Sigmoid colon (tissue), 4 donors: ENCODE data around the gene TMPRSS5.

Experiments used
- EP300 ChIP-seq, 4 donors: sonication (generic); formaldehyde crosslinking; IDR thresholded peaks; one replicate each; pipeline ENCODE4 v1.6.1; 2017; ENCODE audit warnings: antibody characterized with exemption in 4 of 4
- POLR2A ChIP-seq, 2 donors: fragments of 450-650 bp; IDR thresholded peaks; one replicate each; pipeline ENCODE4 v1.6.1; 2016; ENCODE audit warnings: antibody characterized with exemption in 2 of 2, mild to moderate bottlenecking in 2 of 2, moderate library complexity in 2 of 2
- POLR2AphosphoS5 ChIP-seq, 4 donors: sonication (generic); formaldehyde crosslinking; IDR thresholded peaks; one replicate each; pipeline ENCODE4 v1.6.1; 2017; ENCODE audit warnings: antibody characterized with exemption in 4 of 4
- TF ChIP-seq, protein P1 (sequence below), 4 experiments: fragments of 450-650 bp in 3 of 4; fragments of 200-600 bp in 1 of 4; IDR thresholded peaks; one replicate each; pipeline ENCODE4 v1.5.1; 2016 to 2019; ENCODE audit warnings: antibody characterized with exemption in 4 of 4, mild to moderate bottlenecking in 3 of 4, moderate library complexity in 2 of 4

DNA sequence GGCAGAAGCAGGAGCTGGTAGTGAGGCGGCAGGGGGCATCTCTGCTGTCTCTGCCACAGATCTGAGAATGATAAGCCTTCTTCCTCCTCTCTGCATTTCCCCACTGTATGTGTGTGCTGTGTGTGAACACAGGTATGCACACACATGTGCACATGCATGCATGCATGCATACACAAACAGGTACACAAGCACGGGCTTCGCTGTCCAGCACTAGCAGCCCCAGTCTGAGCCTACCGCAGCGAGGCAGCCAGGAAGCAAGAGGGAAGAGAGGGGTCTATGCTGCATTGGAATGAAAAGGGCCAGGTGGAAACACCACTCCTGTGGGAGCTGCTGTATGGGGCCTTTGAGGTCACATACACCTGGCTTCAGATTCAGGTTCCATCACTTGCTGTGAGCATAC, 62.4 kb downstream of the TMPRSS5 start:
- TF ChIP-seq POLR2A (IDR thresholded peaks at IDR 0.05) (no peak), POLR2AphosphoS5 (IDR thresholded peaks at IDR 0.05) (no peak), EP300 (IDR thresholded peaks at IDR 0.05) (no peak)
- TF ChIP-seq, protein P1, sequence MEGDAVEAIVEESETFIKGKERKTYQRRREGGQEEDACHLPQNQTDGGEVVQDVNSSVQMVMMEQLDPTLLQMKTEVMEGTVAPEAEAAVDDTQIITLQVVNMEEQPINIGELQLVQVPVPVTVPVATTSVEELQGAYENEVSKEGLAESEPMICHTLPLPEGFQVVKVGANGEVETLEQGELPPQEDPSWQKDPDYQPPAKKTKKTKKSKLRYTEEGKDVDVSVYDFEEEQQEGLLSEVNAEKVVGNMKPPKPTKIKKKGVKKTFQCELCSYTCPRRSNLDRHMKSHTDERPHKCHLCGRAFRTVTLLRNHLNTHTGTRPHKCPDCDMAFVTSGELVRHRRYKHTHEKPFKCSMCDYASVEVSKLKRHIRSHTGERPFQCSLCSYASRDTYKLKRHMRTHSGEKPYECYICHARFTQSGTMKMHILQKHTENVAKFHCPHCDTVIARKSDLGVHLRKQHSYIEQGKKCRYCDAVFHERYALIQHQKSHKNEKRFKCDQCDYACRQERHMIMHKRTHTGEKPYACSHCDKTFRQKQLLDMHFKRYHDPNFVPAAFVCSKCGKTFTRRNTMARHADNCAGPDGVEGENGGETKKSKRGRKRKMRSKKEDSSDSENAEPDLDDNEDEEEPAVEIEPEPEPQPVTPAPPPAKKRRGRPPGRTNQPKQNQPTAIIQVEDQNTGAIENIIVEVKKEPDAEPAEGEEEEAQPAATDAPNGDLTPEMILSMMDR (IDR thresholded peaks at IDR 0.05): no peak
